DND-41 (cell line): ENCODE measurements around the gene B3GLCT.

Source experiments
- CTCF ChIP-seq: IDR thresholded peaks from 2 replicates; pipeline ENCODE4 v1.5.1; 2012; ENCODE audit warnings: borderline replicate concordance, low read length, moderate library complexity, mild to moderate bottlenecking; ENCODE audit not compliant: poor library complexity, severe bottlenecking; ENCODE audit errors: extremely low read depth
- EZH2 ChIP-seq: IDR thresholded peaks from 3 replicates; pipeline ENCODE4 v1.6.1; 2012; ENCODE audit warnings: borderline replicate concordance, low read depth, mild to moderate bottlenecking, moderate library complexity, low read length, inconsistent platforms; ENCODE audit not compliant: severe bottlenecking

GRCh38 chr13:31236211-31236786 lies 36.5 kb downstream of the B3GLCT start:
- TF ChIP-seq CTCF, result peak; percentile 79
- TF ChIP-seq EZH2, result no peak
